NOMO-1 treated with DMSO at 0.1 percent for 48 hours (cell line): ENCODE data around the gene ASTN1.
"Not testable (repeated sequence)": the region's sequence is repeated elsewhere in the genome, so short reads cannot be mapped to it uniquely, and the experiment has no call there.

Experiments
- DNase-seq: peaks from one replicate; lab custom pipeline; 2025; ENCODE audit not compliant: unreplicated experiment; lab: John Stamatoyannopoulos, UW

Gene ASTN1

GRCh38 chr1:177116941-177117340, 47.6 kb downstream of the ASTN1 start:
- no peak for DNase-seq

- DNase-seq = no peak
Observed at GRCh38 chr1:177106614-177107365, 57.7 kb downstream of the ASTN1 start.

GRCh38 chr1:177106196-177106595, 58.3 kb downstream of the ASTN1 start:
- DNase-seq = no peak

- no peak for DNase-seq
Observed at GRCh38 chr1:177103005-177103852, 61.3 kb downstream of the ASTN1 start.

- DNase-seq = no peak
Observed at GRCh38 chr1:177092001-177092400, 72.5 kb downstream of the ASTN1 start.

GRCh38 chr1:177091040-177091439, 73.5 kb downstream of the ASTN1 start:
- no peak for DNase-seq

- DNase-seq = no peak
Observed at GRCh38 chr1:177088966-177089365, 75.5 kb downstream of the ASTN1 start.

- no peak for DNase-seq
Observed at GRCh38 chr1:177082855-177083693, 81.4 kb downstream of the ASTN1 start.

- DNase-seq = no peak
Observed at GRCh38 chr1:177080564-177080963, 83.9 kb downstream of the ASTN1 start.

GRCh38 chr1:177077734-177078499, 86.6 kb downstream of the ASTN1 start:
- no peak for DNase-seq

- no peak for DNase-seq
Observed at GRCh38 chr1:177077006-177077405, 87.5 kb downstream of the ASTN1 start.

- DNase-seq = not testable (repeated sequence)
Observed at GRCh38 chr1:177074811-177075210, 89.7 kb downstream of the ASTN1 start.

GRCh38 chr1:177069490-177069889, 95.0 kb downstream of the ASTN1 start:
- DNase-seq = no peak

GRCh38 chr1:177067752-177068410, 96.6 kb downstream of the ASTN1 start:
- DNase-seq = no peak

- no peak for DNase-seq
Observed at GRCh38 chr1:177065430-177065829, 99.1 kb downstream of the ASTN1 start.

GRCh38 chr1:177063648-177064047, 100.9 kb downstream of the ASTN1 start:
- no peak for DNase-seq

- no peak for DNase-seq
Observed at GRCh38 chr1:177054542-177054941, 110.0 kb downstream of the ASTN1 start.

GRCh38 chr1:177053648-177054047, 110.9 kb downstream of the ASTN1 start:
- DNase-seq = no peak

GRCh38 chr1:177048314-177049069, 116.0 kb downstream of the ASTN1 start:
- DNase-seq = no peak
